NCI-H1694 treated with DMSO at 0.1 percent for 48 hours (cell line): ENCODE data around the gene DIPK1B.
"Not testable (repeated sequence)": the region's sequence is repeated elsewhere in the genome, so short reads cannot be mapped to it uniquely, and the experiment has no call there.

Experiments used
- DNase-seq: peaks from one replicate; lab custom pipeline; 2025; lab: John Stamatoyannopoulos, UW

Gene DIPK1B

DNA sequence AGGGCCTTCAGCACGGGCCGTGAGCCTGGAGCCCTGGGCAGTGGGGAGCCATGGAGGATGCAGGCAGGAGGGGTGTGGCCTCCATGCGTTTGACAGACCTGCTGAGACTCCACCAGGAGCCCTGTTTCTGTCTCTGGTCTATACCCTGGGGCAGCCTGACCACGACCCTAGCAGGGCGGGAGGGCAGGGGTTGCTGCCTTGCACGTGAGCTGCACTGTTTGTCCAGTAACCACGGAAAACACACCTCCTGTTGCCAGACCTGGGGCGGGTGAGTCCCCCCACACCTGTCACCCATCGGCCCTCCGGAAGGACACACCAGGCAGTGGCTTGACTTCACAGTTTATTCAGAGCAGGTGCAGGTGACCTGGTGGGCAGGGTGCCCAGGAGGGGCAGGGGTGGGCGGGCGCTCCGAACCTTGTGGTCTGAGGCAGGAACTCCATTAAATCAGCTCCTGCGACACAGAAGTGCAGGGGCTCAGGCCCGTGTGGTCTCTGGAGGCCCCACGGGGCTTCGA lies 41.7 kb downstream of the DIPK1B start:
- DNase-seq: no peak

DNA sequence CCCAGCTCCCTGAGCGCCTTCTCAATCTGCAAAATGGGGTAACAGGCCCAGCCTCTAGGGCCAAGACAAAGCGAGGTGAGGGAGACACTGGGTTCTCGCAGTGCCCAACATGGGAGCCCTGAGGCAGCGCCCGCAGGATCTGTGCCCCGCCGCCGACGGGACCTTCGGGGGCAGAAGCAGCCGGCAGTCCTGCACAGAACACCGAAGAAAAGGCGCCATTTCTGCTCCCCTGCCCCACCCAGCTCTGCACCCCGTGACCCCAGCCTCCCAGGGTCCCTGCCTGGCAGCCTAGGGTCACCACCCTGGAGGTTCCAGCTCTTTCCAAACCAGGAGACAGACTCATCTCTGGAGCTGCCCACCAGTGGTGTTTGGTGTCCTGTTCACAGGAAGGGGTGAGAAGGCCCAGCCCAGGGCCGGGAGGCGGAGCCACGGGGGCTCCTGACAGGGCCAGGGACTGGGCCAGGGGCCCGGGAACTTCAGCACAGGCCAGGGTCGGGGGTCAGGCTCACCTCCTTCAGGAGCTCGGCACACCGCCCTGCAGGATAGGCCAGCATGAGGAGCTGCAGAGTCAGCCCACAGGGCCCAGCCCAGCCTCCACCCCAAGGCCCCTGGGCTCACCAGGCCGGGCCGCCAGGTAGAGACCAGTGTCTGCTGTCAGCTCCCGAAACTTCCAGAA lies 42.4 kb downstream of the DIPK1B start:
- no peak for DNase-seq

DNA sequence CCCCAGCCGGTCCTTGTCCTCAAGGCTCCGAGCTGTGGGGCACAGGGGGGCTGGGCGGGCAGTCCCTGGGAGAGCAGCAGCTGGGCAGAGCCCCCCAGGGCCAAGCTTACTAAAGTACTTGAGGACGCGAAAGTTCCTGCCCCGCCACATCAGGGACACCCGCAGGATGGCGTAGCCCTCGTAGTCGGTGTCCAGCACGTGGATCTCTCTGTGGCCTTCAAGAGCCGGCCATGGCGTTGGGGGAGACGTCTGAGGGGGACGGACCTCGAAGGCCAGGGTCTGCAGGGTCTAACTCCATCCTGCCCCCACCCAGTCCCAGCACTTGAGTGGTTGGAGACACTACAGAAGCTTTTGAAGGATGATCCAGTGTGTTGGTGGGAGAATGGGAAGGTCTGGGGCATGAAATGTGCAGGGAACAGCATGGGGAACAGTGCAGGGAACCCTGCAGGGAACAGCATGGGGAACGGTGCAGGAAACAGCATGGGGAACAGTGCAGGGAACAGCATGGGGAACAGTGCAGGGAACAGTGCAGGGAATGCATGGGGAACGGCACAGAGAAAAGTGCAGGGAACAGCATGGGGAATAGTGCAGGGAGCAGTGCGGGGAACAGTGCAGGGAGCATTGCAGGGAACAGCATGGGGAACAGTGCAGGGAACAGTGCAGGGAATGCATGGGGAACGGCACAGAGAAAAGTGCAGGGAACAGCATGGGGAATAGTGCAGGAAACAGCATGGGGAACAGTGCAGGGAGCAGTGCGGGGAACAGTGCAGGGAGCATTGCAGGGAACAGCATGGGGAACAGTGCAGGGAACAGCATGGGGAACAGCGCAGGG lies 43.1 kb downstream of the DIPK1B start:
- not testable (repeated sequence) for DNase-seq

DNA sequence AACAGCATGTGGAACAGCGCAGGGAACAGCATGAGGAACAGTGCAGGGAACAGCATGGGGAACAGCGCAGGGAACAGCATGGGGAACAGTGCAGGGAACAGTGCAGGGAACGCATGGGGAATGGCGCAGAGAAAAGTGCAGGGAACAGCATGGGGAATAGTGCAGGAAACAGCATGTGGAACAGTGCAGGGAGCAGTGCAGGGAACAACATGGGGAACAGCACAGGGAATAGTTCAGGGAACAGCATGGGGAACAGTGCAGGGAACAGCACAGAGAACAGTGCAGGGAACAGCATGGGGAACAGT lies 43.7 kb downstream of the DIPK1B start:
- no peak for DNase-seq

DNA sequence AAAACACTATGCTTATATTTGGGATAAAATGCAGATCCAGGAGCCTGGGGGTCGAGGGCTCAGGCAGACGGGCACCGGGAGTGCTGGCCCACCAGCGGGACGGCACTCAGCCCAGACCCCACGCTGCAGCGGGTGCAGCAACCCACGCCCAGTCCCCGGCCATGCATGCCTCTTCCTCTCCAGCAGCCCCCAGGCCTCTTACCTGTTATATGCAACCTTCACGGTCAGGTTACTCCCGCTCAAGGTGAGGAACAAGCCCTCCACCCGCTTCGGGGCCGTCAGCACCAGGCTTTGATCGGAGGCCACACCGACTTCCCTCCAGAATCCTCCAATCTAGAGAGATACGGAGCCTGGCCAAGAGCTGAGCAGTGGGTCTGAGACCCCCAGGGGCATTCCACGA lies 44.5 kb downstream of the DIPK1B start:
- no peak for DNase-seq

DNA sequence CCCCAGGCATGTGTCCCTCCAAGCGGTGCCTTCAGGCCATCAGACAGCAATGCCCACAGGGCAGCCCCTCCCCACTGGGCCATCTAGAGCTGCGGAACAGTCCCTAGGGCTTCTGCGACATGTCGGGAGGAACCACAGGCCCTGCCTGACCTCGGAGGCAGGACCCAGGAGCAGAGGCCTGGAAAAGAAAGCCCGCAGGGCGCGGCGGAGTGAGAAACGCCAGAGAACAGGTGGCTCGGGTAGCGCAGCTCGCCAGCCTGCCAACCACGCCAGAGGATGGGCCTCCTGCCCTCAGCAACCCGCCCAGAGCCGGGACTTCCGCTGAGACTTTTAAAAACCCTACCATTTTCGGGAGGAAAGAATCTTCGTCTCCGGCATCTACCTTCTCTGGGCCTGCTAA lies 45.0 kb downstream of the DIPK1B start:
- no peak for DNase-seq

DNA sequence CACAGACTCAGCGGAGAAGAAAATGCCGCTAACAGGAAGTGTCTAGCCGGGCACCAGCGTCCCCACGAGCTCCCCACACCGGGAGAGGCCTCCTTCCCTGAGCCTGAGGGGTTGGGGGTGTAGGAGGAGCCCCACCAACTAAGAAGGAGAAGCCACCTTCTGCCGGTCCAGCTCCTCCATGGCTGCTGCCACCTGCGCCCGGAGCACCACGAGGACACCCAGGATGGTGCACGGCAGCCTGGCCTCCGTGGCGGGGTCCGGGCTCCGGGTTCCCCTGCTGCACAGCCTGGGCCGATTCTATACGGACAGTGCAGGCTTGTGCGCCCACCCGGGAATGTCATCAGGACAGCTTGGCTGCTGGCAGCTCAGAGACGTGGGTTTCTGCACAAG lies 45.4 kb downstream of the DIPK1B start:
- DNase-seq: no peak

DNA sequence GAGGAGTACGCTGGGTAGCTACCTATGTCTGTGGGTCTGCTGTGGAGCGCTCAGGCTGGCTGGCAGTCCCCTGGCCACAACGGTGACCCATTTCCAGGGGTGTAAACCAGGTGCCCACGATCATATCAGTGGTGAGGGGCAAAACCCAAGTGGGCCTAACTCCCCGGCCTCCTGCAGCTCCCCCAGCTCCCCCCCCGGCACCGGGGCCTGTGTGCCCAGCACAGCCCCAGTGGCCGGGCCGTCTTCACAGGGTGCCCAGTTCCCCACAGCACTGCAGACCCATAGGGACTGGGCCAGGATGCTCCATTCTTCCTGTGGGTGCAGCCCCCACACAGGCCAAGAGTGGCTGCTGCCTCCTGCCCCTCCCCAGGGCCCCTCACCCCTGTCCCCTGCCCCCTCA lies 46.6 kb downstream of the DIPK1B start:
- no peak for DNase-seq

DNA sequence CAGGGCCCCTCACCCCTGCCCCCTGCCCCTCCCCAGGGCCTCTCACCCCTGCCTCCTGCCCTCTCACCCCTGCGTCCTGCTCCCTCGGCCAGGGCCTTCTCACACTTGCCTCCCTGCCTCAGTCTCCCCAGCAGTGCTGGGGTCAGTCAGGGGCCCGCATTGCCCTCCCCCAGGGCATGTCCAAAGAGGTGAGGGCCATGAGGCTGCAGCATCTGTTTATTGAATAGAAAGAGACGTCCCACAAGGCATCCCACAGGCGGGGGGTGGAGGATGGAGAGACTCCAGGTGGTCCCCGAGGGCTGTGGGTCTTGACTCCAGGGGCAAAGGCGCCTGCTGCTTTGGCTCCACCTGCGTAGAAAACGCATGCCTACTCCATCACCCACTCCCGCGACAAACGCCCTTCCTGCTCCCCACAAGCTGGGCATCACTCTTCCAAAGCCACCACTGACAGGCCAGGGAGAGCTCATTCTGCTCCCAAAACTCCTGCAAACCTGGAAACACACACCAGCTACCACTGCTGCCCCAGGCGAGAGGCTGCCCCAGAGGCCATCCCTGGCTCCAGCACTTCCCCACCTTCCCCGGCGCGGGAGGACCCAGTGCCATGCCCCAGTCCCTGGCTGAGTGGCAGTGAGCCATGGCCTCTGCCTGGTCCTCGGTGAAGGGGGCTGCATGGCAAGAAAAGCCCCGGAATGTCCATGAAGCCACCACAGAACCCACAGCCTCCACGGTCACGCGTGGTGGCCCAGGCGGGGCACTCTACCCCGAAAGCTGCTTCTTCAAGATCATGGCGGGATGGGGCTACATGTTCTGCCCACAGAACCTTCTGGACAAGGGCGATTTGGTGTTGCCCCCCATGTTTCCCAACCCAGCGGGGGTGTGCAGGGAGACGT lies 47.3 kb downstream of the DIPK1B start:
- DNase-seq: no peak

DNA sequence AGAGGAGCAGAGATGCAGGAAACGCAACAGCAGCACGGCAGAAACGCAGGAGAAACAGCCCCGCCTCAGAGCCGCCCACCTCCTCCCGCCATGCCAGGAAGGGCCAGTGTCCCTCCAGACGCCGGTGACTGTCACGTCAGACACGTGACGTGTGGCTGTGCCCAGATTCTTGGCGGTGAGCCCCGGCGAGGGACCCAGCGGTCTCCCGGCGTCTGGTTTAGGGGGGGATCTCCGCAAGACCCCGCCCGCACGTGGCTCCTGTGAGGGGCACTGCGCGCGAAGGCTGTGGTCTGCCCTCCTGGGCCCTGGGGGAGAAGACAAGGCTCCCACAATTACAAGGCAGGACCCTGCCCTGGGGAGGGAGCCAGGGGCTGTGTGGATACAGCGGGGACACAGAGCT lies 48.1 kb downstream of the DIPK1B start:
- DNase-seq: no peak

DNA sequence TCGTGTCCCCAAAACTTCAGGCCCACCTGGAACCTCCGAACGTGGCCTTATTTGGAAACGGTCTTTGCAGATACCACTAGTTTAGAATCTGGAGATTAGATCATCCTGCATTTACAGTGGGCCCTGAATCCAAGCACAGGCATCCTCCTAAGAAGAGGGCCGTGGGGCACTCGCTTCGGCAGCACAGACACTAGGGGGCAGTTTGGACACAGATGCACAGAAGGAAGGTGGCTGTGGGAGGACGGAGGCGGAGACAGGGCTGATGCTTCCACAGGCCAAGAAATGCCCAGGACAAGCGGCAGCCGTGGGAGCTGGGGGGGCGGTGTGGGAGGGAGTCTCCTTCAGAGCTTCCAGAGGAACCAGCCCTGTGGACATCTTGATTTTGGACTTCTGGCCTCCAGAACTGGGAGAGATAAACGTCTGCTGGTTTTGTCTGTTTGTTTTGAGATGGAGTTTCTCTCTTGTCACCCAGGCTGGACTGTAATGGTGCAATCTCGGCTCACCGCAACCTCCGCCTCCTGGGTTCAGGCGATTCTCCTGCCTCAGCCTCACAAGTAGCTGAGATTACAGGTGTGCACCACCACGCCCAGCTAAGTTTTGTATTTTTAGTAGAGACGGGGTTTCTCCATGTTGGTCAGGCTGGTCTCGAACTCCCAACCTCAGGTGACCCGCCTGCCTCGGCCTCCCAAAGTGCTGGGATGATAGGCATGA lies 48.6 kb downstream of the DIPK1B start:
- peak; percentile 39 for DNase-seq

DNA sequence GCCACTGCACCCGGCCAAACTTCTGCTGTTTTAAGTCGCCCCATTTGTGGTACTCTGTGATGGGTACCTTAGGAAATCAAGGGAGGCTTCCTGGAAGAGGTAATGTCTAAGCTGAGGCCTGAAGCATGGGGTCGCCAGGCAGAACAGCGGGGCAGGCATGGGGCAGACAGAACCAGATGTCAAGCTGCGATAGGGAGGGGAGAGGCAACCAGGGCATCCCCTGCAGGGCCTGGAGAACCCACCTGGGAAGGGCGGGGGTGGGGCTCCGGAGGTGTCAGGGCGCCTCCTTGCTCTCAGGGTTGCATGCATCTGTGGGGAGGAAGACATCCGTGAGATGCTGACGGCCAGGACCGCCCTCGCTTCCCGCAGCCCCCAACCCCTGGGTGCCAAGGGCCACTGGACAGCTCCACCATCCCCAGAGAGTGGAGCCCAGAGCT lies 49.2 kb downstream of the DIPK1B start:
- DNase-seq: no peak

DNA sequence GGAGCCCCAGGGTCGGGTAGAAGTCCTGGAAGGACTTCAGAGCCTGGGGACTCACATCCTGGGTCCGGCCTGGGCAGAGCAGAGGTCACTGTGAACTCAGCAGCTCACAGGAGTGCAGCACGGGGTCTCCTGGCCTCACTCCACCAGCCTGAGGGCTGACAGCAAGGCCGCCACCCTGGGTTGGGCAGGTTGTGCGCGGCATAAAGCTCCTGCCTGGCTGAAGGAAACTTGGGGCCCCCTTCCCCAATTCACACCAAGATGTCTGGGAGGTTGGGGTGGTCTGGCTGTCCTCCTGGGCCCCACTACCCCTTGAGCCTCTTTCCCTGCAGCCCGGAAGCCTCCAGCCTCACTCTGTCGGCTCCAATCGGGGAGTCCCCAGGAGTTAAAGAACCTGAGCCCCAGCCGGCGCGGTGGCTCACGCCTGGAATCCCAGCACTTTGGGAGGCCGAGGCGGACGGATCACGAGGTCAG lies 49.9 kb downstream of the DIPK1B start:
- DNase-seq: no peak

DNA sequence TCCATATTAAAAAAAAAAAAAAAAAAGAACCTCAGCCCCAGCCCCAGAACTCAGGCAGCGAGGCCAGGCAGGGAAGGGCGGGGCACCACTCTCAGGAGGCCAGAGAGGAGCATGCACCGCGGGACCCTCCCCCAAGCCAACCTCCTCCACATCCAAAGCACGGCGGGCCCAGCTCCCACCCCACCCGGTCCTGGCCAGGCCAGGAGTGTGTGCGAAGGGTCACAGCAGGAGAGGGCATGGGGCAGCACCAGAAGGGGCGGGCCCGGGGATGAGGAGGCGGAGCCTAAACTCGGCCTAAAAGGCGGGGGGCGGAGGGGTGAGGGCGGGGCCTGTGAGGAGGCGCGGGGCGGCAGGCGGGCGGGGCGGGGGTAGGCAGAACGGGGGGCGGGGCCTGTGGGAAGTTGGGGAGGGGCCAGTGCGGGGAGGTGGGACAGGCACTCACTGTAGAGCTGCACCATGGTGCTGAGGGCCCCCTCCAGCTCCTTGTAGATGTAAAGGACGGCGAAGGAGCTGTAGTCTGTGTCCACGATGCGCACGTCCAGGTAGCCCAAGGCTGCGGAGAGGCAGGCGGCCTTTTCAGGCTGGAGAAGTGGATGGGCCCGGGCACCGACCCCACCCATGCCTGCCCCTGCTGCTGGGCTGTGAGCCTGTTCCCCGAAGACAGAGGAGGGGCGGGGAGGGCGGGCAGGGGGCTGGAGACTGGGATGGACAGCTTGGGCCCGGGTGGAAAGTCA lies 50.7 kb downstream of the DIPK1B start:
- DNase-seq: no peak

DNA sequence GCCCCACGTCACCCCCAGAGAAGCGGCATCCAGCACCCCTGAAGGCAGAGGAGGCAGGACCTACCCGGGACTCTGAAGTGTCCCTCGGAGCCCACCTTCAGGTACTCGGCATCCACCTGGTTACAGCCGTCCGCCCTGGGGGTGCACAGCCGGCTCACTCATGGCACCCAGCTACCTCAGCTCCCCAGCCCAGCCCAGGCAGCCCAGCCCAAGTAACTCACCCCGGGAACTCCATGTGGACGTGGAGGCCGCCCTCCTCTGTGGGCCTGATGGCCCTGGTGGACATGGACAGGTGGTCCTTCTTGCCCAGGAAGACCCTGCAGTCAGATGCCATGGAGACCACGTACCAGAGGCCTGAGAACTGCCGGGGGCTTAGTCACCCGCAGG lies 51.3 kb downstream of the DIPK1B start:
- DNase-seq: no peak

DNA sequence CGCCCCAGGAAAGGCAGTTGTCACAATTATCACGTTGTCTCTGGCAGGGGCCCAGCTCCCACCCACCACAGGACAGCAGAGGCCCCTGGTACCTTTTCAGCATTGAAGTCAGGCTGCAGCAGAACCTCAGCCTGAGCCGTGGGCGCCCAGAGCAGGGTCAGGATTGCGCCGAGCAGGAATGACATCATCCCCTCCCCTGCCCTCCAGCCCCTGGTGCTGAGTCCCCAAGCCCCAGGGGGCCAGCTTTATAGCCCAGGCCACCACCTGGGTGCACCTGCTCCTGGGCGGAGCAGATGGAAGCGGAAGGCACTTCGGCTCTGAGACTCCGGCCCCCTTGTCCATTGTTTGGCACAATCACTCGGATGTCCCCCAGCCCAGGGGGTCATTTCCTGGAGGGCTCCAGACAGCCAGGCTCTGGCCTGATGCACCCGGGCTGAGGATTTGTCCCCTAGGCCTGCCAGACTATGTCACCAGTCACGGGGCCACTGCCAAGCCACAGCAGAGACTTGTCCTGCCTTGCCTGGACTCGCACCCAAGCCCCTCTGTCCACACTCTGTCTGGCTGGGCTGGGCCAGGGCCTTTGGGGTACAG lies 52.0 kb downstream of the DIPK1B start, which contains the start of gene LCN15:
TSS of gene LCN15 (minus strand) at position 218 of the 591 bp plus-strand sequence. CDS start at position 188, 30 bp downstream.
- no peak for DNase-seq

DNA sequence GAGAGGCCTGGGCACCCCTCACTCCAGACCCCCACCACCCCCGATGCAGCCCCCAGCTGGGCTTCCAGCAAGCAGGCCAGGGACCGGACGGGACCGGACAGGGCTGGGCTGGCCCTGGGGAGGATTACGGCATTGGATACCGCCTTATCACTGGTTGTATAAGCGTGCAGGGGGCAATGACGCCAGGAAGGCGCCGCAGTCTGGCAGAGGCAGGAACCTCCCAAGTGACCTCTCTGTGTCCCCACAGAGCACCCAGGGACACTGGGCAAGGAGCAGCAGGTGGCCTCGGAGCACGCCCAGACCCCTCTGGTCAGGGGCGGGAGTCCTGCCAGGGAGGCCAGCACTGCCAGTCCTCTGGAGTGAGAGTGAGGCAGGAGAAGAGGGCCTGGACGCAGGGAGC lies 52.7 kb downstream of the DIPK1B start:
- no peak for DNase-seq

DNA sequence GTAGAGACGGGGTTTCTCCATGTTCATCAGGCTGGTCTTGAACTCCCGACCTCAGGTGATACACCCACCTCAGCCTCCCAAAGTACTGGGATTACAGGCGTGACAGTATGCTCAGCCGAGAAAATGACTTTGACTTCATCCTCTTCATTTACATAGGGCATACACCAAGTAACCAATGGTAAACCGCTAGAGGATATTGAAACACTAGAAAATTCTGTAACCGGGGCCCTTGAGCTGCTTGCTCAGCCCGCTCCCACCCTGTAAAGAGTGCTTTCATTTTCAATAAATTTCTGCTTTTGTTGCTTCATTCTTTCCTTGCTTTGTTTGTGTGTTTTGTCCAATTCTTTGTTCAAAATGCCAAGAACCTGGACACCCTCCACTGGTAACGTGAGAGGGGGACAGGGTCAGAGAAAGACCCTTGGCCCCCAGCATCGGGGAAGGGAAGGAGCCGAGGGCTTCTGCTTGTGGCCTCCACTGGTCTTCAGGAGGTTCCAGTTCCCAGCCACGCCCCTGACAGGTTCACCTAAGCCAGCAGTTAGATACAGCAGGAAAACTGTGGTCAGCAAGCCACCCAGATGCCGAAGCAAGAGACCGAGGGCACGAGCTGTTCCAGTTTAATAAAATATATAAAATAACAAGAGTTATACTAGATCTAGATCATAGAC lies 53.5 kb downstream of the DIPK1B start:
- DNase-seq: not testable (repeated sequence)

DNA sequence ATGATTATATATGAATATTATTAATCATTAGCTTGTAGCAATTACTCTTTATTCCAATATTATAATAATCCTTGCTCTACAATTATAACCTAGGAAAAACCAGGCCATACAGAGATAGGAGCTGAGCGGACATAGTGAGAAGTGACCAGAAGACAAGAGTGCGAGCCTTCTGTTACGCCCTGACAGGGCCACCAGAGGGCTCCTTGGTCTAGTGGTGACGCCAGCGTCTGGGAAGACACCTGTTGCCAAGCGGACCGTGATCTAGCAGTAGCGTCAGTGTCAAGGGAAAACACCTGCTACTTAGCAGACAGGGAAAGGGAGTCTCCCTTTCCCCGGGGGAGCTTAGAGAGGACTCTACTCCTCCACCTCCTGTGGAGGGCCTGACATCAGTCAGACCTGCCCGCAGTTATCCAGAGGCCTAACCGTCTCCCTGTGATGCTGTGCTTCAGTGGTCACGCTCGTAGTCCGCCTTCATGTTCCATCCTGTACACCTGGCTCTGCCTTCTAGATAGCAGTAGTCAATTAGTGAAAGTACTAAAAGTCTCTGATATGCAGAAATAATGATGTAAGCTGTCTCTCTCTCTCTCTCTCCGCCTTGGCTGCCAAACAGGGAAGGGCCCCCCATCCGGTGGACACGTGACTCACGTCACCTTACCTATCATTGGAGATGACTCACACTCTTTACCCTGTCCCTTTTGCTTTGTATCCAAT lies 54.2 kb downstream of the DIPK1B start:
- not testable (repeated sequence) for DNase-seq
